PC-3 (cell line): Measurements from ENCODE around the gene ST3GAL2. TPM values are rescaled to one million over a fixed set of nuclear protein-coding genes. Genes with fewer than 3 reads are reported as not detected.

Experiments
- ATAC-seq: fragments of 200-7000 bp; cut with Tn5 transposase; 2 replicates; pipeline ENCODE4 v1.9.1; 2020; ENCODE audit warnings: mild to moderate bottlenecking, moderate library complexity
- BruUV-seq: library from RNA; stranded (reverse); fragments of 400-500 nt; replicated peaks from 2 replicates; lab custom pipeline; 2021; lab: Mats Ljungman, UMichigan
- CTCF ChIA-PET: fragments of 300-600 bp; sonication (Branson Sonifier 250); formaldehyde crosslinking; loops from one replicate; lab custom pipeline; 2022; ENCODE audit warnings: antibody characterized with exemption; lab: Charles Lee
- POLR2A ChIA-PET: fragments of 300-600 bp; sonication (Branson Sonifier 250); formaldehyde crosslinking; loops from one replicate; lab custom pipeline; 2022; ENCODE audit warnings: antibody characterized with exemption; ENCODE audit not compliant: unreplicated experiment; lab: Charles Lee
- DNase-seq: peaks from one replicate; pipeline ENCODE4 v3.0.0-alpha.2; 2015
- H2AFZ ChIP-seq: fragments of 300-600 bp; sonication (generic); 2 replicates; pipeline ENCODE4 v1.6.0; 2016; ENCODE audit warnings: antibody characterized with exemption, low read length
- H3F3A ChIP-seq: fragments of 300-600 bp; sonication (generic); one replicate; pipeline ENCODE4 v1.6.0; 2017; ENCODE audit warnings: antibody characterized with exemption, low read length, control low read depth, mild to moderate bottlenecking; ENCODE audit not compliant: unreplicated experiment
- H3K27ac ChIP-seq: fragments of 300-600 bp; sonication (generic); 2 replicates; pipeline ENCODE4 v1.5.1; 2016; ENCODE audit warnings: mild to moderate bottlenecking, low read length
- H3K27me3 ChIP-seq: fragments of 300-600 bp; sonication (generic); 2 replicates; pipeline ENCODE4 v1.6.1; 2016; ENCODE audit warnings: low read length, mixed read lengths
- H3K36me3 ChIP-seq: fragments of 300-600 bp; sonication (generic); 2 replicates; pipeline ENCODE4 v1.6.1; 2016; ENCODE audit warnings: low read depth, mixed run types, low read length, mixed read lengths
- H3K4me1 ChIP-seq: fragments of 300-600 bp; sonication (generic); 2 replicates; pipeline ENCODE4 v1.5.1; 2016; ENCODE audit warnings: low read length; ENCODE audit not compliant: insufficient read depth
- H3K4me2 ChIP-seq: fragments of 300-600 bp; sonication (generic); 2 replicates; pipeline ENCODE4 v1.6.0; 2016; ENCODE audit warnings: low read length
- H3K4me3 ChIP-seq: fragments of 300-600 bp; sonication (generic); 2 replicates; pipeline ENCODE4 v1.5.1; 2016; ENCODE audit warnings: mild to moderate bottlenecking, low read length, mixed read lengths
- H3K79me2 ChIP-seq: fragments of 300-600 bp; sonication (generic); 2 replicates; pipeline ENCODE4 v1.6.1; 2017; ENCODE audit warnings: low read length, mixed read lengths
- H3K9ac ChIP-seq: fragments of 300-600 bp; sonication (generic); 2 replicates; pipeline ENCODE4 v1.6.0; 2016; ENCODE audit warnings: mild to moderate bottlenecking, low read length
- H3K9me2 ChIP-seq: fragments of 300-600 bp; sonication (generic); replicated peaks from 2 replicates; pipeline ENCODE4 v1.6.1; 2016; ENCODE audit warnings: mixed run types, low read length, mixed read lengths
- H3K9me3 ChIP-seq: fragments of 300-600 bp; sonication (generic); 2 replicates; pipeline ENCODE4 v1.6.1; 2016; ENCODE audit warnings: low read length, mixed read lengths
- H4K20me1 ChIP-seq: fragments of 300-600 bp; sonication (generic); 2 replicates; pipeline ENCODE4 v1.6.1; 2016; ENCODE audit warnings: low read length, mixed read lengths
- CTCF ChIP-seq: fragments of 300-600 bp; sonication (generic); conservative IDR thresholded peaks from 2 replicates; pipeline ENCODE4 v1.5.1; 2017; ENCODE audit warnings: antibody characterized with exemption, low read depth, mild to moderate bottlenecking, low read length
- EZH2 ChIP-seq: fragments of 300-600 bp; sonication (generic); IDR thresholded peaks from one replicate; pipeline ENCODE4 v1.6.1; 2017; ENCODE audit warnings: antibody characterized with exemption, mild to moderate bottlenecking, low read length; ENCODE audit not compliant: unreplicated experiment
- EZH2phosphoT487 ChIP-seq: fragments of 300-600 bp; sonication (generic); IDR thresholded peaks from 2 replicates; pipeline ENCODE4 v1.6.1; 2018; ENCODE audit warnings: mild to moderate bottlenecking, antibody characterized with exemption, low read length, borderline replicate concordance
- intact Hi-C: fragments of 100-400 bp; cut with micrococcal nuclease; formaldehyde crosslinking; loops from 2 replicates; pipeline ENCODE4 v1.9.0; 2023
- total RNA-seq: library from RNA; depleted of rRNA; stranded (reverse); fragments of >200 nt; gene quantifications from 2 replicates; pipeline ENCODE4 v1.2.3, GENCODE V29; 2014

Gene ST3GAL2
- total RNA-seq, 1 experiment from 2014 or later, result 9.8 TPM

- POLR2A ChIA-PET, result no interaction called here
Observed at GRCh38 chr16:70377782-70378181, 61.1 kb downstream of the ST3GAL2 start.

GRCh38 chr16:70375636-70376611 is 63.0 kb downstream of the ST3GAL2 start:
- Histone ChIP-seq H3K27ac (no peak overlapping the region), H3K79me2 (peaks cover 20% of the 10 kb centered on the region), H2AFZ (no peak overlapping the region), H3K27me3 (no peaks in the 10 kb centered on the region), H3K36me3 (peaks cover 3% of the 10 kb centered on the region; the same call in 1 of the 2 replicates), H3K4me2 (no peak overlapping the region), H3K9ac (no peak overlapping the region), H3F3A (no peaks in the 10 kb centered on the region), H3K4me3 (no peak overlapping the region), H3K9me3 (no peaks in the 10 kb centered on the region), H4K20me1 (no peaks in the 10 kb centered on the region), H3K9me2 (no peaks in the 10 kb centered on the region), H3K4me1 (peaks cover 7% of the 10 kb centered on the region; the same call in 1 of the 2 replicates)
- DNase-seq, result no peak
- intact Hi-C loops, result no loop called here
- ATAC-seq, result no peak
- POLR2A ChIA-PET, result no interaction called here
- CTCF ChIA-PET, result no interaction called here
- TF ChIP-seq CTCF, result no peak
- no peak for TF ChIP-seq EZH2
- TF ChIP-seq EZH2phosphoT487, result no peak
- BruUV-seq, result no TSS peak

More at GRCh38 chr16:70377782-70378181, 61.1 kb downstream of the ST3GAL2 start:
- peaks cover 7% of the 10 kb centered on the region; the same call in 1 of the 2 replicates for H3K4me1 ChIP-seq
- TF ChIP-seq EZH2 (no peak), EZH2phosphoT487 (no peak), CTCF (no peak)
- H3K4me2 ChIP-seq, result no peak overlapping the region
- H4K20me1 ChIP-seq, result no peaks in the 10 kb centered on the region
- H3F3A ChIP-seq, result no peaks in the 10 kb centered on the region
- no peak overlapping the region for H2AFZ ChIP-seq
- ATAC-seq (no peak), DNase-seq (no peak)
- no TSS peak for BruUV-seq
- peaks cover 3% of the 10 kb centered on the region; the same call in 1 of the 2 replicates for H3K36me3 ChIP-seq
- H3K79me2 ChIP-seq, result peaks cover 22% of the 10 kb centered on the region
- no peak overlapping the region for H3K27ac ChIP-seq
- CTCF ChIA-PET, result no interaction called here
- no peaks in the 10 kb centered on the region for H3K27me3 ChIP-seq
- no peak overlapping the region for H3K4me3 ChIP-seq
- no peaks in the 10 kb centered on the region for H3K9me3 ChIP-seq
- intact Hi-C loops, result no loop called here
- no peak overlapping the region for H3K9ac ChIP-seq
- H3K9me2 ChIP-seq, result no peaks in the 10 kb centered on the region

GRCh38 chr16:70374213-70374612 is 64.7 kb downstream of the ST3GAL2 start:
- intact Hi-C loops, result no loop called here

More at GRCh38 chr16:70374213-70374612, 64.7 kb downstream of the ST3GAL2 start:
- no peaks in the 10 kb centered on the region for H3K9me2 ChIP-seq
- no peaks in the 10 kb centered on the region for H3K27me3 ChIP-seq
- H3K4me2 ChIP-seq, result no peak overlapping the region
- H3K9ac ChIP-seq, result no peak overlapping the region
- H3K4me1 ChIP-seq, result no peaks in the 10 kb centered on the region
- ChIA-PET CTCF (no interaction called here), POLR2A (no interaction called here)
- DNase-seq, result no peak
- H3K36me3 ChIP-seq, result peaks cover 3% of the 10 kb centered on the region; the same call in 1 of the 2 replicates
- no peak for ATAC-seq
- H3F3A ChIP-seq, result no peaks in the 10 kb centered on the region
- no peak overlapping the region for H2AFZ ChIP-seq
- no TSS peak for BruUV-seq
- peaks cover 3% of the 10 kb centered on the region for H3K79me2 ChIP-seq
- no peak overlapping the region for H3K4me3 ChIP-seq
- no peaks in the 10 kb centered on the region for H3K9me3 ChIP-seq
- H4K20me1 ChIP-seq, result no peaks in the 10 kb centered on the region
- no peak for TF ChIP-seq CTCF
- no peak for TF ChIP-seq EZH2phosphoT487
- no peak for TF ChIP-seq EZH2
- no peak overlapping the region for H3K27ac ChIP-seq
